DMS79 (cell line): ENCODE results near the gene SMIM17.
"Not testable (repeated sequence)": the region's sequence is repeated elsewhere in the genome, so short reads cannot be mapped to it uniquely, and the experiment has no call there.

ENCODE experiments used
- DNase-seq: peaks from one replicate; lab custom pipeline; 2025; lab: John Stamatoyannopoulos, UW

SMIM17 gene

GRCh38 chr19:56660381-56661107 lies 17.6 kb downstream of the SMIM17 start:
- DNase-seq, result no peak

- no peak for DNase-seq
These were observed 18.3 kb downstream of the SMIM17 start for GRCh38 chr19:56661248-56661647.

- no peak for DNase-seq
These were observed 21.1 kb downstream of the SMIM17 start for GRCh38 chr19:56663931-56664500.

DNA sequence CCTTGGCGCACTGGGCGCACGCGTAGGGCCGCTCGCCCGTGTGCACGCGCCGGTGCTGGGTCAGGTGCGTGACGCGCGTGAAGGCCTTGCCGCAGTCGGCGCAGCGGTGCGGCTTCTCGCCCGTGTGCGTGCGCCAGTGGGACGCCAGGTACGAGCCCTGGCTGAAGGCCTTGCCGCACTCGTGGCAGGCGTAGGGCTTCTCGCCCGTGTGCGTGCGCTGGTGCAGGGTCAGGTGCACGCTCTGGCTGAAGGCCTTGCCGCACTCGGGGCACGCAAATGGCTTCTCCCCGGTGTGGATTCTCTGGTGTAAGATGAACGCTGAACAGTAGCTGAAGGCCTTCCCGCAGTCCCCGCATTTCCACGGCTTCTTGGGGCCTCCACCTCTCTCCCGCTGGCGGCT lies 21.6 kb downstream of the SMIM17 start:
- no peak for DNase-seq

DNA sequence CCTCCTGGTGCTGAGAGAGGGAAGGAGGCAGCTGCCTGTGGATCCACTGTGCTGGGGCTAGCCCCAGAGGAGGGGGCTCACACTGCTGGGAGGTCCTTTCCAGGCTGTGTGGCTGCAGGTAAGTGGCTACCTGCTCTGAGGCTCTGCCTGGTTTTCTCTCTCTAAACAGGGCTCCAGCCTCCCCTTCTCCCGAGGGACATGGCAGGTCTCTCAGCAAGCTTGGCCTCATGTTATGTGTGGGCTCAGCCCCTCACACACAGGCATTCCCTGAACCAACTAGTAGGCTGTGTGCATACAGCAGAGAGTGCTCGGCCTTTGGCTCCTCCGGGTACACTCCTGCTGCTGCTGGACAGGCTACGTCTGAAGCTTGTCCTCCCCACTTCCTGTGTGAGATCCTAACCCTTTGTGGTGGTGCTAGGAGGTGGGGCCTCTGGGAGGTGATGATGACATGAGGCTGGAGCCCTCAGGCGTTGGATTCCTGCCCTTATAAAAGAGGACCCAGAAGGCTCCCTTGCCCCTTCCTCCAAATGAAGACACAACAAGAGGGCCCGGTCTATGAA lies 24.4 kb downstream of the SMIM17 start:
- DNase-seq, result no peak

DNA sequence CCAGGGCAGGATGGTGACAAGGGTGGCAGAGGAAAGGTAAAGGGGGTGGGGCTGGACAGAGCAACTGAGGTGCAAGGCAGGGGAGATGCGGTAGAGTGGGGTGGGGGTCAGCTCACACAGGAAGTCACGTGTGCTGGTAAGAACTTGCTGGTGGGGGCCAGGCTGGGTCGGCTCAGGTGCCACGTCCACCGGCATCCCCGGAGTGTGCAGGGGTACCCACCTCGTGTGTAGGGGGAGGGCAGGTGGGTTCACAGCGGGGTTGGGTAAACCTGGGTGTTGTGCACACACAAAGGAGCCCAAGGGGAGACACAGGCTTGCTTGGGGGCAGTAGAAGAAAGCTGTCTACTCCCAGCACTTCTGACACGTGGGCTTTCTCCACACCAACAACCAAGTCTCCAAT lies 25.7 kb downstream of the SMIM17 start:
- DNase-seq, result no peak

- no peak for DNase-seq
These were observed 27.5 kb downstream of the SMIM17 start for GRCh38 chr19:56670401-56670960.

DNA sequence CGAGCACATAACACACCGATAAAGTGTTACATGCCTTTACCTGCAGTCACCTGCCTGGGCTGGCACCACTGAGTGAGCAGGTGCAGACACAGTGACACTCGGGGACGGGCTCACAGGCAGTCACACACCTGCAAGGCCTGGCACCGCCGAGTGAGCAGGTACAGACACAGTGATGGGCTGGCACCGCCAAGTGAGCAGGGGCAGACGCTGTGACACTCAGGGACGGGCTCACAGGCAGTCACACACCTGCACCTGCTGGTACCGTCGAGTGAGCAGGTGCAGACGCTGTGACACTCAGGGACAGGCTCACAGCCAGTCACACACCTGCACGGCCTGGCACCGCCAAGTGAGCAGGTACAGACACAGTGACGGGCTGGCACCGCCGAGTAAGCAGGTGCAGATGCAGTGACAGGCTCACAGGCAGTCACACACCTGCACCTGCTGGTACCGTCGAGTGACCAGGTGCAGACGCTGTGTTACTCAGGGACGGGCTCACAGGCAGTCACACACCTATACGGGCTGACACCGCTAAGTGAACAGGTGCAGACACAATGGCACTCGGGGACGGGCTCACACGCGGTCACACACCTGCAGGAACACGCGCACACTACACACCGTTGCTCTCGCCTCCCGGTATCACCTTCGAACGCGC lies 28.1 kb downstream of the SMIM17 start:
- peak; percentile 73 for DNase-seq

GRCh38 chr19:56671613-56671994 lies 28.6 kb downstream of the SMIM17 start, which contains the start of gene ZNF835:
Gene ZNF835, minus strand, starts transcription at chr19:56671757. Its CDS starts 6,559 bp downstream, at chr19:56665198.
- DNase-seq, result peak; percentile 33

DNA sequence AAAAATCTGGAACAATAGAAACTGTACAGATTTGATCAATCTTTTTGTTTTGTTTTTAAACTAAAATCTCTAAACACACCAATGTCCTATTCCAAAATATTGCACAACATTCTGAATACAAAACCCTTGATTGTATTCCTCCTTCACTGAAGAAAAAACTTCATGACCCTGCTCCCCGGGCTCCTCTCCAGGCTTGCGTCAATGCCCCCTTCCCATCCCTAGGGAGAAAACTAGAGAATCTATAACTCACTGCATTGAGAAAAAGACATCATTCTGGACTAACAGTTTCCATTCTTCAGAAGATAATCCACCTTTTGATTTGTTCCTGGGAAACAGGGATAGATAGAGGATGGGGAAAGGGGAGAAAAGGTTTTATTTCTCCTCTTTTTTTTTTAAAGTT lies 29.7 kb downstream of the SMIM17 start:
- DNase-seq, result not testable (repeated sequence)

DNA sequence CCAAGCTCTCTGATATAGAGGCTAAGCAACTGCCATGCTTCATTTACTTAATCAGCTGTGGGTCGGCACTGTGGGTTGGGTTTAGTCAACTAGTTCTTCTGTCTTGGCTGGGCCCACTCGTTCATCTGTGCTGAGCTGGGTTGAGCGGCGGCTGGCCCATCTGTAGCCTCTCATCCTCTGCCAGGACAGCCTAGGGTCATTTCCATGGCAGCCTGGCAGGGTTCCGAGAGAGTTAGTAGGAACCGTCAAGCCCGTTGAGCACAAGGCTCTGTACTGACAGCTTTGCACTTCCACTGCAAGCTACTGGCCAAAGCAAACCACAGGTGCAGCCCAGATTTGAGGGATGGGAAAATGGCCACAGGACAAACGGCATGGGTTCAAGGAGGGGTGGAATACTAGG lies 35.2 kb downstream of the SMIM17 start:
- DNase-seq, result no peak

DNA sequence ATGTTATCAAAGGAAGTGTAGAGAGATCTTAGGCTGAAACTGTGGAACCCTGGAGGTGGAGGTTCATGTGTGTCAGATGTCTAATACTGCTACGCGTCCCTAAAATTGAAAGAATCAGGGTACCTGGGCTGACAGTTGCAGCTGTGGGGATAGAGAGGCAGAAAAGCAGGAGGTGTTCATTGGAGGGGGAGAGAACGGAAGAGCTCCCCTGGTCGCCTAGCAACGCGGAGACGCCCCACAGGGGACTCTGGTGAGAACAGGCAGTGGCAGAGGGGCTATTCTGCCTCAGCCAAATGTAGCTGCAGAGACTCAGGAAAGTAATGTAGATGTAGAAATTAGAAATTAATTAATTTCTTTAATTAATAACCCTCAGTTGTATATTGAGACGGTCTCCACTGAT lies 38.7 kb downstream of the SMIM17 start:
- no peak for DNase-seq

GRCh38 chr19:56683116-56683515 lies 40.2 kb downstream of the SMIM17 start:
- DNase-seq, result no peak

DNA sequence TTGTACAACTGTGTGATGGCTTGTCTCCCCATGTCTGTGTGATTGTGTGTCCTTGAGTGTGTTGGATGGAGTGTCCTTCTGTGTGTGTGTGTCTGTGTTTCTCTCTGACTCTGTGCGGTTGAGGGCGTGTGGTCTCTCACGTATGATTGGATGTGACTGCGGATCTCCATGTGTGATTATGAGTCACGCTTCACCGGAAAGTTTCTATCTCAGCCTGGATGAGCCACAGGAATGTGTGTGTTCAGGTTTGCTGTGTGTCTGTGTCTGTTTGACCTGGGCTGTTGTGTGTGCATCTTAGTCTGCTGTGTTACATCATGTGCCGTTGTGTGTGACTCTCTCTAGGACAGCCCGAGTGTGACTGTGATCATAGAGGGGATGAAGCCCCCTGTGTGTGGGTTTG lies 44.1 kb downstream of the SMIM17 start:
- DNase-seq, result no peak

DNA sequence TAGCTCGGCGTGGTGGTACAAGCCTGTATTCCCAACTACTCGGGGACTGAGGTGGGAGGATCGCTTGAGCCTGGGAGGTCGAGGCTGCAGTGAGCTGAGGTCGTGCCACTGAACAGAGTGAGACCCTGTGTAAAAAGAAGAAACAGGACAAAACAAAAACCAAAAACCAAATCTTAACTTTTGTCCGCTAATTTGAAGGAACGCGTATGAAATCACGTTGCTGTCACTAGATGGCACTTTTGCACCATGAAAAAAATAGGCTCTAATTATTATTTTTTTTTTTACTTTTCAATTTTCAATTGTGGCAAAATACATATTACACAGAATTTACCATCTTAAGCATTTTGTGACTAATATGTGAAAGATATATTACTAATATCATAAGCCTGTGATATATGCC lies 46.2 kb downstream of the SMIM17 start:
- no peak for DNase-seq

- no peak for DNase-seq
These were observed 47.7 kb downstream of the SMIM17 start for GRCh38 chr19:56690670-56691069.

DNA sequence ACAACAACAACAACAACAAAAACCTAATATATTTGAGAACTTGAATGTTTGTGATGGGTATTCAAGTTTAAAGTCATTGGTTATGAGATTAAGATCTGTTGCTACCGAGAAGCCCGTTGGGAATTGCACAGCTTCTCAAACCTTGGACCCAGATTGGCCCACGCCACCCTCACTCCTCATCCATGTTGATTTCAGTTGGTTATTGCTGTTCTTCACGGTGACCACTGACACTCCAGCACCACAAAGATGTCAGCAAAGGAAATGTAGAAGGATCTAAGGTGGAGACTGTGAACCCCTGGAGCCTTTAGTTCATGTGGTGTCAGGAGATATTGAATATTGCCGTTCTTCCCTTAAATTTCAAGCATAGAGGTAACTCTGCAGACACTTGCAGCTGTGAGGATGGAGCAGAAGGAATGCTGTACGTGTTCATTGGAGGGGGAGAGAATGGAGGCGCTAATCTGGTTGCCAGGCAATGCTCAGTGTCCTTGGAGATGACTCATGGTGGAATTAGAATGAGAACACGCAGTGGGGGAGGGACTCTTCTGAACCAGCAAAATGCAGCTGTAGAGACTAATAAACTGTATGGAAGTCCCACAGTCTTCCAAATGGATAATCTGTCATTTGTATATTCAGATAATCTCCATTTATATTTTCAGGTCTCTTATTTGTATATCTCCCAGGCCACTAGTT lies 49.4 kb downstream of the SMIM17 start:
- no peak for DNase-seq

DNA sequence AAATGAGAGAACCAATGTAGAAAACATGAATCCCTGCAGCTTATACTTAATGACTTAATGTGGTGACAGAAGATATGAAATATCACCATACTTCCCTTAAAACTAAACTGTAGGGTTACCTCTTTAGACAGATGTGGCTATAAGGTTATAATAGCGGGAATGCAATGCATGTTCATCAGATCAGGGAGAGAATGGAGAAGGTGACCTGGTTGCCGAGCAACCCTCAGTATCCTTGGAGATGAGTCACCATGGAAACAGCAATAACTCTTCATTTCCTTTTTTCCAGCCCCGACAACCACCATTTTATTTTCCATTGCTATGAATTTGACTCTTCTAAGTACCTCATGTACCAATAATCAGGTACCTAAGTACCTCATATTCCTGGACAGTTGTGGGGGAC lies 56.6 kb downstream of the SMIM17 start:
- DNase-seq, result no peak

DNA sequence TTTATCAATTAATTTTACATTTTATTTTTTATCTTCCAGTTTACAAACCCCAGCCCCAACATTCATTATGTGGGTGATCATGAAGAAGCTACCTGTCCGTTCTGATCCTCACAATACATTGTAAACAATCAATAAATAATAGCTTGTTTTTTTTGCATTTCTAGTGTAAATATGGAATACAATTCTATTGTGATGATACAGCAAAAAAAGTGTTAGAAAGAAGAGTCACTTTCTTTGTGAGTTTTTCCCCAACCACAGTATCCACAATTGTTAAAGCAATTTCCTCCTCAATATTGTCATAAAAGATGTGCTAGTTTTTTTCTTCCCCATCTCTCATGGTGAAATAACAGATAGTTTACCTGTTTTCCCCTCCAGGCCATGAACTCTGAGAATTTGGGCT lies 58.9 kb downstream of the SMIM17 start:
- DNase-seq, result no peak

DNA sequence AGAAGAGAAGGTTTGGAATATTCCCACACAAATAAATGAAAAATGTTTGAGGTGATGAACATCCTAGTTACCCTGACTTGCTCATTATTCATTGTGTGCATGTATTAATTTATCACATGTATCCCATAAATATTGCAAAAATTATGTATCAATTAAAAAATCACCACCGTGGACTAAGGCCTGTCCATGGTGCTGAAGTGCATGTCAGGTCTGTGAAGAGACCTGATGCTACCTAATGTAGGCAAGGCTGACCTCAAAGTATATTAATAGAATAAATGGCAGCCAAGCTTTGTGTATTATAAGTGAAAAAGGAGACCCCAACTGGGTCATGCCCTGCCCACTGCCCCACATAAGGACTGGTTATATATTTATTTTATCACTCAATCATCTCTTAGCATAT lies 63.0 kb downstream of the SMIM17 start:
- no peak for DNase-seq
